ENCODE data around the gene SBK3.
"Not testable (repeated sequence)": the region's sequence is repeated elsewhere in the genome, so short reads cannot be mapped to it uniquely, and the experiment has no call there.

The SBK3 gene, protein sequence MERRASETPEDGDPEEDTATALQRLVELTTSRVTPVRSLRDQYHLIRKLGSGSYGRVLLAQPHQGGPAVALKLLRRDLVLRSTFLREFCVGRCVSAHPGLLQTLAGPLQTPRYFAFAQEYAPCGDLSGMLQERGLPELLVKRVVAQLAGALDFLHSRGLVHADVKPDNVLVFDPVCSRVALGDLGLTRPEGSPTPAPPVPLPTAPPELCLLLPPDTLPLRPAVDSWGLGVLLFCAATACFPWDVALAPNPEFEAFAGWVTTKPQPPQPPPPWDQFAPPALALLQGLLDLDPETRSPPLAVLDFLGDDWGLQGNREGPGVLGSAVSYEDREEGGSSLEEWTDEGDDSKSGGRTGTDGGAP

GRCh38 chr19:55545443-55545842 lies at the start of gene SBK3:
Gene SBK3, minus strand, starts transcription at chr19:55545543. Its CDS starts 0 bp downstream, at chr19:55545543.
- Mint-ChIP-seq H3K27me3 (peaks cover 6% of the 10 kb centered on the region), H3K4me1 (no peaks in the 10 kb centered on the region)

DNA sequence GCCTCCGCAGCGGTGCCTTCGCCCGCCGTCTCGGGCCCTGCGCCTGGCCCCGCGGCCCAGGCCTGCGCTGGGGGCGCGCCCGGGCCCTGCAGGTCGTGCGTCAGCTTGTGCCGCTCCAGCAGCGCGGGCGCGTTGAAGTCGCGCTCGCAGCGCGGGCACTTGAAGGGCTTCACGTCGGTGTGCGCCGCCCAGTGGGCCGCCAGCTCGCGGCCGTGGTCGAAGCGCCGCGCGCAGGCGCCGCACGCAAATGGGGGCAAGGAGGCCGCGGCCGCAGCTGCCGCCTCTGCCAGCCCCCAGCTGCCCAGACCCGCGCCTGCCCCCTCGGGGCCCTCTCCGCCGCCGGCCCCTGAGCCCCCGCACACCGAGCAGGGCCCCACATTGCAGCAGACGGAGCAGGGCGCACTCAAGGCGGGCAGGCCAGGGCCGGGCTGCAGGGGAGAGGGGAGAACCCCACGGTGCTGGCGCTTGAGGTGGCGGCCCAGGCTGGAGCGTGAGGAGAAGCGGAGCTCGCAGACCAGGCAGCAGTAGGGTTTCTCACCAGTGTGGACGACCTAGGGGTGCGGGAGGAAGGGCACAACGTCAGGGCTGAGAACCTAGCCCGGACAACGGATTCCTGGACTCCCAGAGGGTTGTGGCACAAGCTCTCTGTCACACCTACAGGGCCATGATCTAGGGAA lies 47.9 kb upstream of the SBK3 start:
- Mint-ChIP-seq H3K4me1 (peaks cover 7% of the 10 kb centered on the region), H3K27ac (no peak overlapping the region), H3K4me3 (no peak overlapping the region), H3K36me3 (peaks cover 25% of the 10 kb centered on the region), H3K9me3 (no peaks in the 10 kb centered on the region), H3K27me3 (no peaks in the 10 kb centered on the region)

More at GRCh38 chr19:55545443-55545842, at the start of gene SBK3:
- Mint-ChIP-seq H3K4me3 (no peak within 1 kb of the TSS), H3K36me3 (no peaks in the 10 kb centered on the region), H3K27ac (peak within 1 kb of the TSS; percentile 37), H3K9me3 (no peaks in the 10 kb centered on the region)

- H3K4me1 Mint-ChIP-seq = peaks cover 8% of the 10 kb centered on the region
- no peak overlapping the region for H3K4me3 Mint-ChIP-seq
- no peak overlapping the region for H3K27ac Mint-ChIP-seq
- peaks cover 25% of the 10 kb centered on the region for H3K36me3 Mint-ChIP-seq
- no peaks in the 10 kb centered on the region for H3K9me3 Mint-ChIP-seq
- no peaks in the 10 kb centered on the region for H3K27me3 Mint-ChIP-seq
Measured at GRCh38 chr19:55592391-55593090, 47.2 kb upstream of the SBK3 start.

DNA sequence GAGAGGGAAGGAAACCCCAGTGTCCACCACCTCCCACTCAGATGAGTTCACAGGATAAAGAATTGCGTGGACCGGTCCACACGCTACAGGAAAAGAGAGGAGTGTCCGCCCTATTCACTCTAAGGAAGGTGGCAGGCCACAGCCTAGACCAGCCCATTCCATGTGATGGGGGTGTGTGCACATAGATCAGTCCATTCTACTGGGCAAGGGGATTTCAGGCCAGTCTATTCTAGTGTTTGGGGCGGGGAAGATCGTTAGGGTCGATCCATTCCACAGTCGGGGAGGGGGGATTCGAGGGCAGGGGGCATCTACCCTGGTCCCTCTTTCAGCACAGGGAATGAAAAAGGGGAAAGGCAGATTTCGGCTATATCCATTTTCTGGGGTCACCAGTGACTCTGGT lies 46.2 kb upstream of the SBK3 start:
- no peaks in the 10 kb centered on the region for H3K27me3 Mint-ChIP-seq
- peaks cover 21% of the 10 kb centered on the region for H3K36me3 Mint-ChIP-seq
- H3K27ac Mint-ChIP-seq = no peak overlapping the region
- no peak overlapping the region for H3K4me3 Mint-ChIP-seq
- H3K9me3 Mint-ChIP-seq = no peaks in the 10 kb centered on the region
- peaks cover 13% of the 10 kb centered on the region for H3K4me1 Mint-ChIP-seq

- Mint-ChIP-seq H3K4me1 (peaks cover 23% of the 10 kb centered on the region), H3K9me3 (no peaks in the 10 kb centered on the region), H3K4me3 (no peak overlapping the region), H3K27ac (no peak overlapping the region), H3K27me3 (no peaks in the 10 kb centered on the region), H3K36me3 (peaks cover 16% of the 10 kb centered on the region)
Measured at GRCh38 chr19:55590617-55591016, 45.3 kb upstream of the SBK3 start.

GRCh38 chr19:55590109-55590508 lies 44.8 kb upstream of the SBK3 start:
- no peaks in the 10 kb centered on the region for H3K27me3 Mint-ChIP-seq
- H3K27ac Mint-ChIP-seq = no peak overlapping the region
- H3K36me3 Mint-ChIP-seq = peaks cover 11% of the 10 kb centered on the region
- no peak overlapping the region for H3K4me3 Mint-ChIP-seq
- H3K4me1 Mint-ChIP-seq = peaks cover 28% of the 10 kb centered on the region
- no peaks in the 10 kb centered on the region for H3K9me3 Mint-ChIP-seq

- Mint-ChIP-seq H3K4me3 (no peak overlapping the region), H3K36me3 (peaks cover 5% of the 10 kb centered on the region), H3K27ac (peak overlapping the region; percentile 23), H3K9me3 (no peaks in the 10 kb centered on the region), H3K4me1 (peaks cover 28% of the 10 kb centered on the region), H3K27me3 (no peaks in the 10 kb centered on the region)
Measured at GRCh38 chr19:55588738-55589137, 43.4 kb upstream of the SBK3 start.

DNA sequence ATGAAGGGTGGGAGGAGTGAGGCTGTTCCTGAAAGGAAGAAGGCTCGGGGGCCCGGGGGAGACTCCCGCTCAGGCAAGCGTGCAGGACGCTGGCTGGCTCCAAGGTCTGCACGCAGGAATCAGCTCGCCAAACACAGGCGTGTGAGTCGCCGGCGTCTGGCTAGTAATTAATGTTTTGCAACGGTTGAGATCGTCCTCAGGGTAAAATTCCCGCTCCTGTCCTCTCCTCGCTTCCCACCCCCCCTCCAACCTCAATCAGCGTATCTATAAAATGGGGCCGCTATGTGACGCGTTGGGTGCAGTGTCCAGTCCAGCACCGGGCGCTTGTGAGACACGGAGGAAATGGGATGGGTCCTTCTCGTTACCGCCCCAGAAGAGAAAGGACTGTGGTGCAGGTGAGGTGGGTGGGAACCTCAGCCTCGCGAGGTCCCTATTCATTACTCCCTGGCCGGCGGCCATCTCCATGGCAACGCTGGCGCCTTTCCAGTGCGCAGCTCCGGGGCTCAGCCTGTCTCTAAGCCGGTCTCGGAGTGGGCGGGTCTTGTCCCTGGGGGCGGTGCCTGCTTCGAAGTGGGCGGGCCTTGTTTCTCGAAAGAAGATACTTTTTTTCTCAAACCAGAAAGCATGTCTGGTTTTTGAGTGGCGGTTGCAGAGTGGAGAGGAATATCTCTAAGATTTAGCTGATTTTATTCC lies 41.8 kb upstream of the SBK3 start:
- peaks cover 4% of the 10 kb centered on the region for H3K36me3 Mint-ChIP-seq
- H3K27ac Mint-ChIP-seq = peak overlapping the region; percentile 46
- no peaks in the 10 kb centered on the region for H3K27me3 Mint-ChIP-seq
- H3K4me3 Mint-ChIP-seq = peak overlapping the region; percentile 88
- H3K9me3 Mint-ChIP-seq = no peaks in the 10 kb centered on the region
- peaks cover 30% of the 10 kb centered on the region for H3K4me1 Mint-ChIP-seq

- peak overlapping the region; percentile 88 for H3K4me3 Mint-ChIP-seq
- no peaks in the 10 kb centered on the region for H3K9me3 Mint-ChIP-seq
Measured at GRCh38 chr19:55585658-55586339, 40.5 kb upstream of the SBK3 start.

DNA sequence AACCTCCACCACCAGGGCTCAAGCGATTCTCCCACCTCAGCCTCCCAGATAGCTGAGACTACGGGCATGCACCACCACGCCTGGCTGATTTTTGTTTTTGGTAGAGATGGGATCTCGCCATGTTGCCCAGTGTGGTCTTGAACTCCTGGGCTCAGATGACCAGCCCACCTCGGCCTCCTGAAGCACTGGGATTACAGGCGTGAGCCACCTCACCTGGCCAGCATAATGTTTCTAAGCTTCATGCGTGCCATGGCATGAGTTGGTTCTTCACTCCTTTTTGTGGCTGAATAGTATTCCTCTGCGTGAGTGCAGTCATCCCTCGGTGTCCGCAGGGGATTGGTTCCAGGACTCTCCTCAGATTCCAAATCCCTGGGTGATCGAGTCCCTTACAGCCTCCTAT lies 39.5 kb upstream of the SBK3 start:
- peaks cover 44% of the 10 kb centered on the region for H3K4me1 Mint-ChIP-seq
- no peaks in the 10 kb centered on the region for H3K9me3 Mint-ChIP-seq
- no peak overlapping the region for H3K4me3 Mint-ChIP-seq
- peaks cover under 1% of the 10 kb centered on the region for H3K36me3 Mint-ChIP-seq
- H3K27ac Mint-ChIP-seq = peak overlapping the region; percentile 91
- H3K27me3 Mint-ChIP-seq = no peaks in the 10 kb centered on the region

More at GRCh38 chr19:55585658-55586339, 40.5 kb upstream of the SBK3 start:
- Mint-ChIP-seq H3K36me3 (no peaks in the 10 kb centered on the region), H3K27ac (peak overlapping the region; percentile 43), H3K4me1 (peaks cover 42% of the 10 kb centered on the region), H3K27me3 (no peaks in the 10 kb centered on the region)

- H3K27me3 Mint-ChIP-seq, H3K4me3 Mint-ChIP-seq, H3K9me3 Mint-ChIP-seq, H3K36me3 Mint-ChIP-seq, H3K27ac Mint-ChIP-seq: not testable (repeated sequence)
- H3K4me1 Mint-ChIP-seq = peaks cover 45% of the 10 kb centered on the region
Measured at GRCh38 chr19:55583897-55584296, 38.6 kb upstream of the SBK3 start.

GRCh38 chr19:55582284-55582683 lies 36.9 kb upstream of the SBK3 start:
- not testable (repeated sequence) for H3K9me3 Mint-ChIP-seq, H3K4me3 Mint-ChIP-seq, H3K36me3 Mint-ChIP-seq, H3K27me3 Mint-ChIP-seq
- peak overlapping the region; percentile 59 for H3K27ac Mint-ChIP-seq
- peaks cover 42% of the 10 kb centered on the region for H3K4me1 Mint-ChIP-seq

GRCh38 chr19:55581823-55582223 lies 36.5 kb upstream of the SBK3 start:
- Mint-ChIP-seq H3K27me3 (no peaks in the 10 kb centered on the region), H3K4me3 (peak overlapping the region; percentile 85), H3K4me1 (peaks cover 37% of the 10 kb centered on the region), H3K9me3 (no peaks in the 10 kb centered on the region), H3K27ac (peak overlapping the region; percentile 59), H3K36me3 (peaks cover 10% of the 10 kb centered on the region)

DNA sequence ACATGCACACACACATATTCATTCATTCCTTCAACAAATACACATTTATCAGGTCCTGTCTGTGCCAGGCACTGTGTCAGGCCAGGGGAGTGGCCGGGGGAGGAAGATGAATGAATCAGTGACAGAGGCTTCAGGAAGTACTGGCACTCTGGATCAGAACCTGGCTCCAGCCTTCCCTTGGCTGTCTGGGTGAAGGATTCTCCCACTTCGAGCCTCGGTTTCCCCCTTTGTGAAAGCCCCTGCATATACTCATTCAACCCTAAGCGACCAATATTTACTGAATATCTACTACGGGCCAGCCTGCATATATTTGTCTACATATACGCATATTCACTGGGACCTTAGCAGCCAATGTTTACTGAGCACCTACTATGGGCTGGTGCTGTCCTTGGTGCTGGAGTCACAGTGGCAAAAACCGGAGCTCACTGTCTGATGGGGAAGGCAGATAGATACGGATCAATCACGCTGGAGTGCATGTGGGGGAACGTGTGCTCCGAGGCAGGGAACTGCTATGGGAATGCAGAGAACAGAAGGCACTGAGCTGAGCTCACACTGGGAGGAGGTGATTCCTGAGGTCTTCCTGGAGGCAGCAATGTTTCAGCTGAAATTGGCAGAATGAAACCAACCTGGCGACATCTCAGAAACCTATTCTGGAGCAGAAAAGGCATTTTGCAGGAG lies 35.9 kb upstream of the SBK3 start:
- H3K27ac Mint-ChIP-seq = peak overlapping the region; percentile 80

More for the DNA sequence above, 35.9 kb upstream of the SBK3 start:
- Mint-ChIP-seq H3K36me3 (peaks cover 12% of the 10 kb centered on the region), H3K4me1 (peaks cover 32% of the 10 kb centered on the region), H3K27me3 (no peaks in the 10 kb centered on the region), H3K9me3 (no peaks in the 10 kb centered on the region), H3K4me3 (peak overlapping the region; percentile 85)

Data from activated naive CD4-positive, alpha-beta T cell treated with anti-CD3 and anti-CD28 coated beads, Interleukin-2, amount 50 U/mL, for 24 hours (primary cell).